Stimulated activated CD8-positive, alpha-beta memory T cell treated with anti-CD3 and anti-CD28 coated beads, Interleukin-12 subunit alpha, Interleukin-12 subunit beta, amount 100 ng/mL, for 24 hours (primary cell): ENCODE results near the gene SLC6A15.

Experiments
- DNase-seq: peaks from one replicate; pipeline ENCODE4 v3.0.0-alpha.2; 2020; ENCODE audit errors: extremely low read depth

Gene SLC6A15

GRCh38 chr12:84874825-84875139 is 37.8 kb downstream of the SLC6A15 start:
- no peak for DNase-seq

DNA sequence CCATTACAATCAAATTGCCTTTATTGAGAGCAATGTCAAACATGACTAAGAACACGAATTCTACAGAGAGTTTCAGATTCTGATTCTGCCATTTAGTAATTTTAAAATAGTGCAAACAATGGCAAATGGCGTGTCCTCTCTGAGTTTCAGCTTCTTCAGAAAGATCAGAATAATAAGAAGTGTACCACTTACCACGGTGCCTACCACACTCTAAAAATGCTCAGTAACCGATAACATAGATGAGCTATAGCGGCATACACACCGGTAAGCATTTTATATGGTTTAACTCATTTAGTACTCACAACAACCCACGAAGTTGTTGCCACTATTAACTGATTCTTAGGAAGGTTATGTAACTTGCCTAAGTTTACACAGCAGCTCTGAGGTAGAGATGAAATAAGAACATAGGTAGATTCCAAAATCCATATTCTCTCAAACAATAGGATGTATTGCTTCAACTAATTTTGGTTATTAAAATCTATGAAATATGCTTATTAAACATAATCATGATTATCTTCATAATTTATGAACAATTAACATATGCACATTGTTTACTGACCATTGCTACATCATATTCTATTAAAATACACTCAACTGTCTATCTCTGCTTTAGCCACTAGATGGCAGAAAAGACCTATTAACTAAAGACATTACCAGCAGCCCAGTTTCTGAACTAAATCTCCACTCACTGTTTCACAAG is 38.3 kb downstream of the SLC6A15 start:
- no peak for DNase-seq

- no peak for DNase-seq
Observed at GRCh38 chr12:84862186-84862585, 50.4 kb downstream of the SLC6A15 start.

GRCh38 chr12:84860718-84861117 is 51.9 kb downstream of the SLC6A15 start:
- DNase-seq: no peak

DNA sequence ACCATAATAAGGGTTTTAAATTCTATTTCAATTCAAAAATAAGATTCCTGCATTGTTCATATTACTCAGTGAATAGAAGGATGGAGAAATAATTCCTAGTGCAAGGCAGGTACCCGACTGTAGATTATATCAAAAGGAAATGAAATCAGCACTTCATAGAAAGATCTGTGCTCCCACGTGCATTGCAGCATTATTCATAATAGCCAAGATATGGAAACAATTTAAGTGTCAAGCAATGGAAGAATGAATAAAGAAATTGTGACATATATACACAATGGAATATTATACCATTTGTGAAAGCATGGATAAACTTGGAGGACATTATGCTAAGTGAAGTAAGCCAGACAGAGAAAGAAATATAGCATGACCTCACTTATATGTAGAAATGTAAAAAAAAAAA is 53.8 kb downstream of the SLC6A15 start:
- DNase-seq: no peak

DNA sequence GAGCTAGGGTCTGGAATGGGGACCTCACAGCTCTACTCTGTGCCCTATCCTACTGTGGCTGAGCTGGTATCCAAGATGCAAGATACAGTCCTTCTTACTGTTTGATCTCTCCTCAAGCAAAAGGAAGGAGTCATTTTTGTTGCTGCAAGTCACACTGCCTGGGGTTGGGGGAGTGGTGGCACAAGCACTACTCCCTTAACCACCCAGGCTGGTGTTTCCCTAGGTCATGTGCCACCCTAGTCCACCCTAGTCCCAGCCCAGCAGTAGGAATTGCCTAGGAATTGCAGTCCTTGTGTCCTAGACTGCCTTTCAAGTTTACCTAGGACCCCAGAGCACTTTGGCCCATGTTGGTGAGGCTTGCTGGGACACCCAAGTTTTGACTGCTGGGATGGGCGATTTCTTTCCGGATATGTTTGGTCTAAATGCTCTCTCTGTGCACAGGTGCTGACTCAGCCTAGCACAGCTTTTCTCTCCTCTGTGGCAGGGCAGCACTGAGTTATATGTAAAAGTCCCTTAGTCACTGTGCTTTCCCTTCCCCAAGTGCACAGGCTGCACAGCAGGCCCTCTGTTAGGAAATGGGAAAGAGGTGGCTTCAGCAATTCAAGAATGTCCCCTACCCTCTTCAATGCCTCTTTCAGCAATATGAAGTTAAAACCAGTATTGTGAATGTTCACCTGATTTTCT is 54.9 kb downstream of the SLC6A15 start:
- DNase-seq: no peak

DNA sequence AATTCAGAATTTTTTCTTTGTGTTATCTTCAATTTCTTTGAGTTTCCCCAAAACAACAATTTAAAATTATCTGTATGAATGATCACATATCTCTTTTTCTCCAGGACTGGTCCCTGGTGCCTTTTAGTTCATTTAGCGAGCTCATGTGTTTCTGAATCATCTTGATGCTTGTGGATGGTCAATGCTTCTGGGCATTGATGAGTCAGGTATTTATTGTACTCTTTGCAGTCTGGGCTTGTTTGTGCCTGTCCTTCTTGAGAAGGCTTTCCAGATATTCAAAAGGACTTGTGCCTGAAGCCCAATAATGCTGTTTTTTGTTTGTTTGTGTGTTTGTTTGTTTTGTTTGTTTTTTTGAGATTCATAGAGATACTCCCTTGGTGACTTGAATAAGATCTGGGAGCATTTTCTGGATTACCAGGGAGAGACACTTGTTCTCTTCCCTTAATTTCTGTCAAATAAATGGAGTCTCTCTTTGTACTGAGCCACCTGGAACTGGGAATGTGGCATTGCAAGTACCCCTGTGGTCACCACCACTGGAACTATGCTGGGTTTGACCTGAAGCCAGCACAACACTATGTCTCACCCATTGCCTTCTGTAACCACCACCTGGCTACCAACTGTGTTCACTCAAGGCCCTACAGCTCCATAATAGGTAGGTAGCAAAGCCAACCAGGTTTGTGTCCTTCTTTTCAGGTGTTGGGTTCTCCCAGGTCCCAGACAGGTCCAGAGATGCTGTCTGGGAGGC is 56.3 kb downstream of the SLC6A15 start:
- no peak for DNase-seq

GRCh38 chr12:84843593-84844144 is 68.9 kb downstream of the SLC6A15 start:
- DNase-seq: no peak

DNA sequence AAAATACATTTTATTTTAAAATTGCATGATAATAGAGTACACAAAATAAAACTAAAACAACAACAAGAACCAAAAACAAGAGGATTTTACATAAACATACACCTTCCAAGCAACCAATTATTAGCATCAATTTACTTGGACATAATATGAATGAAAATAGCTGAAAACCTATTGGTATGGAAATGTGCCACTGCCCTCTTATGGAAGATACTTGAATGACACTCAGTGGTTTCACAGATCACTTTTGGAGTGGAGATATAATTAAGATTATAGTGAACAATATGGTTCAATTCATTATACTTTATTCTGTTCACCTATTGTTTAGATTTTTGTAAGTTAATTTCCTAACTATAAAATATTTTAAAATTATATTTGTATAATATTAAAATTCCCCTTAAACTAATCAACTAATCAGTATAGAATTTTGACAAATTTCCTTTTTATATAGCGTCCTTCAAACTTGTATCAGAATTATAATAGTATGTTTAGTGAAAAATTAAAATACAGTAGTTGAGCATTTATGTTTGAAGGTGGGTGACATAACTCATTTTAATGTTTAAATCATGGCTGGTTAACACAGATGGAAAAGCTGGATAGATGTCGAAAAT is 70.1 kb downstream of the SLC6A15 start:
- DNase-seq: no peak

DNA sequence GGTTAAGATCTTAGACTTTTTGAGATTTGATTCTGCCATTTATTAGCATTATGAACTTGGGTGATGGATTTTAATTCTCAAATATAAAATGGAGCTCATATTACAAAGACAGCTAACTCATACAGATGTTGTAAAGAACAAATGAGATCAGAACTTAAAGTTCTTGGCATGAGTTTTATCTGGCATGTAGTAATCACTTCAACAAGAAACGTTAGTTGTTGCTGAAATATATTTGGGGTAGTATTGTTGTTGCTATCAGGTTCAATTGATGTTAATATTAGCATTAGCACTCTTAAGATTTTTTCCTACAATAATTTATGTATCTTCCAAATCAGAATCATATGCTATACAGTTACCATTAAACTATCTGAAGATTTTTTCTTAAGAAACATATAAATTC is 71.0 kb downstream of the SLC6A15 start:
- DNase-seq: no peak

- no peak for DNase-seq
Observed at GRCh38 chr12:84840356-84840755, 72.2 kb downstream of the SLC6A15 start.

GRCh38 chr12:84826925-84827324 is 85.7 kb downstream of the SLC6A15 start:
- no peak for DNase-seq

DNA sequence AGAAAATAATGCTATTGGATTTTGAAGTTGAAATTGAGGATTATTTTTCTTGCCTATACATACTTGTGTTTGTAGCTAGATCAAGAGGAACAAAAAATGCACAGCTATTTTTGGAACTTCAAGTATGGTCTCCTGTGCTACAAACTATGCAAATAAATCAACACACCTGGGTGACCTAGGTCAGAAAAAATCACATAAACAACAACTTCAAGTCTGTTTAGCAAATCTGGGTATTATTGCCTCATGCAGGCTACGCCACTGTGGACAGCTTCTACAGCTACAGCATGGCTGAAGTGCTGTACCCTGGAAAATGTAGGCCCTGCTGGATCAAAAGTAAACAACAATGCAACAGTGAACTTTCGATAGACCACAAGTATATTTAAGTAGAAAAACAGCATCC is 87.5 kb downstream of the SLC6A15 start:
- no peak for DNase-seq

- no peak for DNase-seq
Observed at GRCh38 chr12:84822525-84822924, 90.1 kb downstream of the SLC6A15 start.

DNA sequence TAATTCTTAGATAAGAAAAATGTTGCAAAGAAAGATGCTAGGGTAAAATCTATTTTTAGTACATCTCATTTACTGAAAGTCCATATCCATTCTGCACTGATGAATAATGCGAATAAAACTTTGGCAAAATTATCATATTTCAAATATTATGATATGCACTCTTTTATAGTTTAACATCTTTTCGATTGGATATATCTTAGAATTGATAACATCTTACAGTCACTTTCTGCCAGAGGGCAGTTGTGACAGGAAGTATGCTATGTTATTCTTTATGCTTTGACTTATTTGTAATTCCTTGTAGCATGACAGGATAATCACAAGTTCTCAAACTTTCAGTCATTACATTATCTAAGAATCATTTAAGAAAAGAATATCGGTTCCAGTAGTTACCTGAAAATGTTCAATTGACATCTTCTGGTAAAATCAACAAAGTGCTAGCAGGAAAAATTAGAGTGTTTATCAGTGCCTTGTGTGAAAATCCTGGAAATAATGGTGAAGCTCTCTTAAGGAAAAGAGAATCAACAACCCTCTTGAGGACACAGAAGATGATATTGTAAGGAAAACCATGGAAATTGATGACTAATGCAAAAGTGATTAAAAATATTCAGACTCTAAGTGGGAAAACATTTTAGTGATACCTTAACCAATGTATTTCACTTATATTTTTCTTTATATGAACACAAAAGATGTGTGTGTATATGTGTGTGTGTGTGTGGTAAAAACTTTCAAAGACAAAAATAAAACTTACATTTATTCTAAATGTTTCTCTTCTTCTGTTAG is 95.5 kb downstream of the SLC6A15 start:
- no peak for DNase-seq

GRCh38 chr12:84814664-84815245 is 97.8 kb downstream of the SLC6A15 start:
- DNase-seq: no peak

DNA sequence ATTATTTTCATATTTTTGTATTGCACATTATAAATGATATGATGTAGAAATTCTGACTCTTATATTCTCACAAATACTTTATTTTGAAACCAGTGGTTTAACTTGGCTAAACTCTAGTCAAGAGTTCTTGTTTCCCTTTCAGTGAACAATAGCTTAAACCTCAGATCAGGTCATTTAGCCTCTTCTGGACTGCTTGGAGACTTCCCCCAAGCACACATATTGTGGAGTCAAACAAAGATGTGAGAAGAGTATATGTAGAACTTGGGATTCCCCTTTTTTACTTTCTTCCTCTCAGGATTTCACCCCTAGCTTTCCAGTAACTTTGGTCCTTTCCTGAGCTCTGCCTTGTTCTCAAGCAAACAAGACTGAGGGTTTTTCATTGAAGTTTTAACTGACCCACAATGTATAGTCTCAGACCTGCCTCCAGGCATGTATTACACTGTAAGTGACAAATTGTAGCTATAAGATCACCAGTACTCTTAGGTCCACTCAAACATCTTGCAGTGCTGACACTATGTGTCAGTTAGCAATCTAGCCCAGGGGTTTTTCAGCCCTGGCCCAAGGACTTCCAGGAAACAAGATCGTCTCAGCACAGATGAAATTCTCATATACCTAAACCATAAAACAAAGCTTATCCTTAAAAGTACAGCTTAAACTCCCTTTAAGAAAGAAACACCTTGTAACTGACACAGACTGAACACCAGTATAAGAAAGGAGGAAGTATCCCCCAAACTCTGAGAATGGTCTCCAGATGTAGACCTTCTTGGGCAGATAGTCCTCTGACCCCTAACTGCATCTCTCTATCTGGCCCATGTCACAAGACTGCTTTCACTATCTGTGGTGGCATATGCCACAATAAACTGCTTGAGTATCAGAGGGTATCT is 98.6 kb downstream of the SLC6A15 start:
- no peak for DNase-seq

GRCh38 chr12:84811291-84811690 is 101.3 kb downstream of the SLC6A15 start:
- DNase-seq: no peak

DNA sequence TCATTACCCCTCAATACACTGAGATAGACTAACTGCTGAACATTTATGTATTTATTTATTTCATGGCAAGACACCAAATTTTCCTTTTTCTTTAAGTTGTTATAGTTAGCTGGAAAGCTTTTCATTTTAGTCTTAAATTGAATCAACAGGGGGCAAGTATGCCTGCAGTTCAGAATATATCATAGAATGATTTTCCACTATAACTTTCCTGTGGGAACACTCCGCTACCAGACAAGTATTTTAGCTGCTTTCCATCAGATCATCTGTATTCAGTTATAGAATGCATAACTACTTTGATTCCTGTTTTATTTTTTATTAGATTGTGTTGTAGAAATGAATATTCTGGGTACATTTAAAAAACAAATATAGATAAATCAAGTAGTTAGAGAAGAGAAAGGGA is 102.0 kb downstream of the SLC6A15 start:
- DNase-seq: no peak
